Heart left ventricle (tissue), 13 donors: ENCODE results near the gene GPR25.

Experiments used
- CTCF ChIP-seq, 12 donors: fragments of 200-600 bp; sonication (generic) in 4 of 12; IDR thresholded peaks; one replicate each; pipeline versions ENCODE4 v1.5.0 to v1.8.0; 2018 to 2022; ENCODE audit warnings: antibody characterized with exemption in 12 of 12, mild to moderate bottlenecking in 5 of 12
- POLR2A ChIP-seq, 2 donors: fragments of 450-650 bp; IDR thresholded peaks; one replicate each; pipeline ENCODE4 v1.6.1; 2017; ENCODE audit warnings: antibody characterized with exemption in 2 of 2, mild to moderate bottlenecking in 2 of 2, moderate library complexity in 2 of 2
- donor health status: ischemic (EF 13 %, LVEDD 7.1; RV severe dilation, severe dysfunction).
- donor health status: DM: no; HTN: yes; CAD: no.
- donor health status: DM: no; HTN: no; CAD: no.
- donor health status: ischemic (EF 25% LVEDD 6.9; RV normal size, moderate dysfunction).
- donor health status: ischemic (EF 25% LVEDD 5.7; RV mildly dilated, moderate dysfunction).
- donor health status: ischemic (EF 35%, LVEDD 5.7; RV mildly dilated, moderate dysfunction).
- donor health status: nonischemic (EF 11% LVEDD 7.7; RV severe dilation, severe dysfunction).
- donor health status: DM: yes; HTN: yes; CAD: no.
- donor health status: PGD.
- donor health status: ischemic (EF 29% LVEDD 5.4; RV normal size, mild dysfunction).
- donor health status: nonischemic (EF 23%, LVEDD 6.1; RV moderate dilation, normal function).

DNA sequence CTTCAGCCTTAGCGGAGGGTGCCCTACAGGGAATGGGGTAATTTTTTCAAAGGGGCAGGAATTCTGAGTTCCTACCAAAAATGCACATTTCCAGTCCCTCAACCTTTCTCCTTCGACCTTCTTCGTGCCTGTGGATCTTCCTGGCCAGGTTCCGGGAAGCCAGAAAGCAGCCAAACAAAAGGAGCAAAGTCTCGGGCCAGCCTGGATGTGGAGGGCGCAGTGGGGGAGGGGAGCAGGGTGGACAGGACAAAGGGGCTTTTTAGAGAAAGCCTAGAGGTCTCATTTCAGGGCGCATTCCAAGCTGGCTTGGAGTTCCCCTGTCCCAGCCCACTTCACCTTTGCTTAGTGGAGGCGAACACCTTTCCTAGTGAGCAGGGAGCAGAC, 19.0 kb downstream of the GPR25 start:
- no peak for TF ChIP-seq CTCF (IDR thresholded peaks at IDR 0.05)
- no peak for TF ChIP-seq POLR2A (IDR thresholded peaks at IDR 0.05)
